HepG2 (cell line): ENCODE measurements around the gene DENND4A. TPM values are rescaled to one million over a fixed set of nuclear protein-coding genes. Genes with fewer than 3 reads are reported as not detected.

Source experiments
- ATAC-seq: fragments of 200-7000 bp; cut with Tn5 transposase; 3 replicates; pipeline ENCODE4 v1.9.1; 2020; ENCODE audit warnings: mild to moderate bottlenecking, moderate library complexity
- BruUV-seq: library from RNA; stranded (reverse); fragments of 400-500 nt; replicated peaks from 2 replicates; lab custom pipeline; 2021; lab: Mats Ljungman, UMichigan
- CTCF ChIA-PET: fragments of 300-600 bp; formaldehyde crosslinking; extraction: SDS; loops from one replicate; lab custom pipeline; 2021; ENCODE audit warnings: low total read pairs, inconsistent platforms, low intra/inter-chr PET ratio; lab: Yijun Ruan, JAX
- POLR2A ChIA-PET: fragments of 350-600 bp; sonication (Branson Sonifier 250); formaldehyde crosslinking; loops from one replicate; lab custom pipeline; 2020; ENCODE audit warnings: antibody characterized with exemption, inconsistent platforms; lab: Yijun Ruan, JAX
- DNase-seq: peaks from one replicate; pipeline ENCODE4 v3.0.0-alpha.2; 2015; ENCODE audit warnings: low spot score
- FAIRE-seq: peaks from 3 replicates; lab custom pipeline; 2011; peaks lifted over from hg19 to GRCh38; lab: Jason Lieb, UNC
- H2AFZ ChIP-seq: one replicate; pipeline ENCODE4 v1.6.1; 2011; ENCODE audit warnings: low read length, inconsistent platforms
- H3K27ac ChIP-seq: fragments of 300-600 bp; 3 replicates; pipeline ENCODE4 v1.8.0; 2011; ENCODE audit warnings: mixed run types, mild to moderate bottlenecking, mixed read lengths, low read length, inconsistent platforms; ENCODE audit not compliant: insufficient read depth; ENCODE audit errors: extremely low read length
- H3K27me3 ChIP-seq, 2 experiments: fragments of 200-600 bp in 1 of 2; 2 replicates in 1 of 2; 3 replicates in 1 of 2; pipeline versions ENCODE4 v1.6.0 to v1.8.0; 2011; ENCODE audit warnings: low read length in 2 of 2, mild to moderate bottlenecking in 2 of 2, moderate library complexity in 2 of 2, inconsistent platforms in 1 of 2; ENCODE audit not compliant: insufficient read depth in 2 of 2, control insufficient read depth in 1 of 2
- H3K36me3 ChIP-seq, 2 experiments: fragments of 200-600 bp in 1 of 2; replicated peaks in 1 of 2; 2 replicates in 1 of 2; 3 replicates in 1 of 2; pipeline versions ENCODE4 v1.5.1 to v1.8.0; 2011; ENCODE audit warnings: low read length in 2 of 2, inconsistent platforms in 1 of 2; ENCODE audit not compliant: insufficient read depth in 2 of 2, control insufficient read depth in 1 of 2
- H3K4me1 ChIP-seq: 2 replicates; pipeline ENCODE4 v1.5.1; 2012; ENCODE audit warnings: low read length, inconsistent platforms; ENCODE audit not compliant: insufficient read depth
- H3K4me2 ChIP-seq: 2 replicates; pipeline ENCODE4 v1.6.0; 2011; ENCODE audit warnings: low read depth, low read length, inconsistent platforms
- H3K4me3 ChIP-seq, 3 experiments: fragments of 200-600 bp in 1 of 3; sonication (generic), shearing (Covaris generic) in 1 of 3; replicated peaks in 1 of 3; 2 replicates each; pipeline ENCODE4 v1.5.1; 2011 to 2016; ENCODE audit warnings: low read length in 3 of 3, inconsistent platforms in 2 of 3, low read depth in 2 of 3, mild to moderate bottlenecking in 2 of 3, control low read depth in 1 of 3, mixed read lengths in 1 of 3; ENCODE audit not compliant: insufficient read depth in 1 of 3
- H3K79me2 ChIP-seq: one replicate; pipeline ENCODE4 v1.6.1; 2011; ENCODE audit warnings: low read length, inconsistent platforms; ENCODE audit not compliant: insufficient read depth
- H3K9ac ChIP-seq: 2 replicates; pipeline ENCODE4 v1.6.0; 2011; ENCODE audit warnings: mild to moderate bottlenecking, low read depth, low read length, inconsistent platforms; ENCODE audit not compliant: insufficient read depth
- H3K9me3 ChIP-seq: 2 replicates; pipeline ENCODE4 v1.5.1; 2012; ENCODE audit warnings: mild to moderate bottlenecking, low read length
- H4K20me1 ChIP-seq: 2 replicates; pipeline ENCODE4 v1.6.0; 2011; ENCODE audit warnings: inconsistent platforms, mild to moderate bottlenecking, low read length, moderate library complexity; ENCODE audit not compliant: insufficient read depth
- CEBPB ChIP-seq: IDR thresholded peaks from 2 replicates; pipeline ENCODE4 v1.6.1; 2011; ENCODE audit warnings: low read depth, low read length, improper control_type of control experiment, borderline replicate concordance
- CREM ChIP-seq, 2 experiments: sonication (generic) in 1 of 2; formaldehyde crosslinking in 1 of 2; IDR thresholded peaks; 2 replicates each; pipeline versions ENCODE4 v1.4.0 to v1.6.1; 2016 to 2020; ENCODE audit warnings: antibody characterized with exemption in 1 of 2, mild to moderate bottlenecking in 1 of 2, missing genetic modification reagents in 1 of 2
- FOXO1 ChIP-seq: sonication (generic); formaldehyde crosslinking; IDR thresholded peaks from 2 replicates; pipeline ENCODE4 v1.4.0; 2020; ENCODE audit warnings: missing genetic modification reagents
- MATR3 ChIP-seq: sonication (generic); formaldehyde crosslinking; IDR thresholded peaks from 2 replicates; pipeline ENCODE4 v1.4.0; 2020; ENCODE audit warnings: missing genetic modification reagents
- SIN3A ChIP-seq: IDR thresholded peaks from 2 replicates; pipeline ENCODE4 v1.6.1; 2011; ENCODE audit warnings: low read depth, mild to moderate bottlenecking, control low read depth, low read length, borderline replicate concordance
- ZNF354B ChIP-seq: sonication (generic); formaldehyde crosslinking; IDR thresholded peaks from 2 replicates; pipeline ENCODE4 v1.8.0; 2022; ENCODE audit warnings: mild to moderate bottlenecking, missing genetic modification reagents
- ZNF777 ChIP-seq: sonication (generic); formaldehyde crosslinking; IDR thresholded peaks from 2 replicates; pipeline ENCODE4 v1.4.0; 2020; ENCODE audit warnings: missing genetic modification reagents
- ZNF792 ChIP-seq: IDR thresholded peaks from 2 replicates; pipeline ENCODE4 v1.6.1; 2016
- ZNF883 ChIP-seq: sonication (generic); formaldehyde crosslinking; IDR thresholded peaks from 2 replicates; pipeline ENCODE4 v1.5.1; 2020; ENCODE audit warnings: mild to moderate bottlenecking, missing genetic modification reagents; ENCODE audit errors: not compliant biosample characterization
- WGBS: methylation state at CpG from one replicate; pipeline ENCODE4 v1.1.6; 2017; ENCODE audit warnings: low lambda C conversion rate; 5-methylcytosine and 5-hydroxymethylcytosine counted together
- in situ Hi-C: cut with HindIII; loops from 2 replicates; pipeline ENCODE4 v1.10.0; 2017; ENCODE audit warnings: low pct_unique_long_range_greater_than_20kb; ENCODE audit not compliant: extremely low pct_ligation_motif_present
- intact Hi-C: fragments of 100-400 bp; cut with micrococcal nuclease; formaldehyde crosslinking; loops from one replicate; pipeline ENCODE4 v1.10.0; 2022; ENCODE audit not compliant: unreplicated experiment
- polyA plus RNA-seq, 8 experiments: library from polyadenylated mRNA; depleted of rRNA in 3 of 8; stranded (reverse) in 7 of 8; unstranded in 1 of 8; fragments of >200 nt; fragmentation: Illumina TruSeq in 4 of 8; extraction: Trizol in 4 of 8; gene quantifications; 2 replicates each; pipeline versions ENCODE4 v1.2.1 to v1.2.3, GENCODE V29; 2011 to 2016; ENCODE audit warnings: low read depth in 4 of 8, missing spikeins in 1 of 8, mixed read lengths in 1 of 8; ENCODE audit not compliant: insufficient read depth in 1 of 8
- total RNA-seq, 5 experiments: library from RNA; depleted of rRNA; stranded (reverse); fragments of >200 nt; fragmentation: Illumina TruSeq; extraction: Trizol; gene quantifications; 2 replicates each; pipeline ENCODE4 v1.2.3, GENCODE V29; 2016; ENCODE audit warnings: low read depth in 1 of 5
- TF ChIP-seq, protein P1 (sequence below): sonication (generic); formaldehyde crosslinking; IDR thresholded peaks from 2 replicates; pipeline ENCODE4 v1.9.0; 2021; ENCODE audit warnings: missing genetic modification reagents, mild to moderate bottlenecking, borderline replicate concordance
- TF ChIP-seq, protein P2 (sequence below): sonication (generic); formaldehyde crosslinking; IDR thresholded peaks from 2 replicates; pipeline ENCODE4 v1.8.0; 2022; ENCODE audit warnings: mild to moderate bottlenecking, missing genetic modification reagents, borderline replicate concordance
- TF ChIP-seq, protein P3 (sequence below): sonication (generic); formaldehyde crosslinking; IDR thresholded peaks from 2 replicates; pipeline ENCODE4 v1.4.0; 2020; ENCODE audit warnings: missing genetic modification reagents

The DENND4A gene
- total and polyA plus RNA-seq, 2 of the 13 experiments (the other 11 are each of a cell fraction or from before 2014, with no cell fraction given) = 13.2 to 18.6 TPM

DNA sequence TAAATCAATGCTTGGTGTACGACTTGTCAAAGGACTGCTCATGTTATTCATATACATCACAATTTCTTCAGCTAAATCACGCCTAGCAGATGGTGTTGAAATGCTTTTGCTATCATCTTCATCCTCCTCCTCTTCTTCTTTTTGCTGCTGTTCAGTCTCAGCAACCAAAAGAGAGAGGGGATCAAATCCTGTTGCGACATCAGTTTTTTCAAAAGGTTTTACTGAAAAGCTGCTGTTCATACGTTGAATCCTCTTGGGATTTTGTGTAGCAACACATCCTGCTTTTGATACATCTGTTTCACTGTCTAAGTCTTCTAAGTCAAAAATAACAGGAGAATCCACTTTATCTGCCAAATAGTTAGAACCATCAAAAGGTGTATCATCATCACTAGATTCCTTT lies 101.3 kb downstream of the DENND4A start:
- no peak for ATAC-seq
- POLR2A ChIA-PET = no interaction called here
- no peaks in the 10 kb centered on the region for H3K4me1 ChIP-seq
- intact Hi-C loops (no loop called here), in situ Hi-C loops (no loop called here)
- no peak overlapping the region for H3K4me2 ChIP-seq
- no peak overlapping the region for H2AFZ ChIP-seq
- H3K79me2 ChIP-seq = no peaks in the 10 kb centered on the region
- no peak overlapping the region for H3K4me3 ChIP-seq
- TSS peak; percentile 30 for BruUV-seq
- TF ChIP-seq ZNF777 = no peak
- TF ChIP-seq CEBPB = peak; percentile 53; the same call in 1 of the 2 replicates
- H4K20me1 ChIP-seq = no peaks in the 10 kb centered on the region
- CTCF ChIA-PET = no interaction called here
- H3K27me3 ChIP-seq = no peaks in the 10 kb centered on the region
- no peak overlapping the region for H3K27ac ChIP-seq
- no peaks in the 10 kb centered on the region for H3K9me3 ChIP-seq
- 98% methylated on average over 4 of the region's 4 CpGs for WGBS
- no peak overlapping the region for H3K9ac ChIP-seq
- FAIRE-seq = no peak
- DNase-seq = no peak
- peaks cover 6 to 41% of the 10 kb centered on the region in 2 experiments; a peak in 2 of 5 replicates for H3K36me3 ChIP-seq

DNA sequence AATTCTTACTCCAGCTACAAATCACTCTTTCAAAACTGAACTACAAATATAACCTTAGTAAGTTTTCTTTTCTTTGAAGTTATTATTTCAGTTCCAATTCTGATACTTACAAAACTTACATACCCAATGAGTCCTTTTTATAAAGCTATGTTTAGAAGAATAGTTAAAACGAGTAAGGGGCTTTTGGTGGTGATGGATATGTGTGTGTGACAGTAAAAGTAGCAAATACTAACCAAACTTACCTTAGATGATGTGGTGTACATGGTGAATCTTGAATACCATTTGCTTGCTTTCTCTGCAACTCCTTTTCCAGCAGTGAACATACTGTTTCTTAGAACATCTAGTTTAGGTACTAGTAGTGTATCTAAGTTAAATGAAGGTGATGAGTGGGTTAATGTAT lies 101.9 kb downstream of the DENND4A start:
- H3K4me3 ChIP-seq = no peak overlapping the region
- H2AFZ ChIP-seq = no peak overlapping the region
- TF ChIP-seq, protein P1, sequence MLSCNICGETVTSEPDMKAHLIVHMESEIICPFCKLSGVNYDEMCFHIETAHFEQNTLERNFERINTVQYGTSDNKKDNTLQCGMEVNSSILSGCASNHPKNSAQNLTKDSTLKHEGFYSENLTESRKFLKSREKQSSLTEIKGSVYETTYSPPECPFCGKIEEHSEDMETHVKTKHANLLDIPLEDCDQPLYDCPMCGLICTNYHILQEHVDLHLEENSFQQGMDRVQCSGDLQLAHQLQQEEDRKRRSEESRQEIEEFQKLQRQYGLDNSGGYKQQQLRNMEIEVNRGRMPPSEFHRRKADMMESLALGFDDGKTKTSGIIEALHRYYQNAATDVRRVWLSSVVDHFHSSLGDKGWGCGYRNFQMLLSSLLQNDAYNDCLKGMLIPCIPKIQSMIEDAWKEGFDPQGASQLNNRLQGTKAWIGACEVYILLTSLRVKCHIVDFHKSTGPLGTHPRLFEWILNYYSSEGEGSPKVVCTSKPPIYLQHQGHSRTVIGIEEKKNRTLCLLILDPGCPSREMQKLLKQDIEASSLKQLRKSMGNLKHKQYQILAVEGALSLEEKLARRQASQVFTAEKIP (CRISPR knock-in tag) = no peak
- TF ChIP-seq, protein P2, sequence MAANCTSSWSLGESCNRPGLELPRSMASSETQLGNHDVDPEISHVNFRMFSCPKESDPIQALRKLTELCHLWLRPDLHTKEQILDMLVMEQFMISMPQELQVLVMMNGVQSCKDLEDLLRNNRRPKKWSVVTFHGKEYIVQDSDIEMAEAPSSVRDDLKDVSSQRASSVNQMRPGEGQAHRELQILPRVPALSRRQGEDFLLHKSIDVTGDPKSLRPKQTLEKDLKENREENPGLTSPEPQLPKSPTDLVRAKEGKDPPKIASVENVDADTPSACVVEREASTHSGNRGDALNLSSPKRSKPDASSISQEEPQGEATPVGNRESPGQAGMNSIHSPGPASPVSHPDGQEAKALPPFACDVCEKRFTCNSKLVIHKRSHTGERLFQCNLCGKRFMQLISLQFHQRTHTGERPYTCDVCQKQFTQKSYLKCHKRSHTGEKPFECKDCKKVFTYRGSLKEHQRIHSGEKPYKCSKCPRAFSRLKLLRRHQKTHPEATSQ (CRISPR knock-in tag) = no peak
- TF ChIP-seq ZNF792 (no peak), ZNF883 (CRISPR knock-in tag) (no peak), SIN3A (no peak), FOXO1 (CRISPR knock-in tag) (no peak), MATR3 (no peak), ZNF354B (CRISPR knock-in tag) (no peak), CREM (IDR thresholded peaks at IDR 0.05) (no peak), CREM (CRISPR knock-in tag; IDR thresholded peaks at IDR 0.05) (no peak)
- TF ChIP-seq, protein P3, sequence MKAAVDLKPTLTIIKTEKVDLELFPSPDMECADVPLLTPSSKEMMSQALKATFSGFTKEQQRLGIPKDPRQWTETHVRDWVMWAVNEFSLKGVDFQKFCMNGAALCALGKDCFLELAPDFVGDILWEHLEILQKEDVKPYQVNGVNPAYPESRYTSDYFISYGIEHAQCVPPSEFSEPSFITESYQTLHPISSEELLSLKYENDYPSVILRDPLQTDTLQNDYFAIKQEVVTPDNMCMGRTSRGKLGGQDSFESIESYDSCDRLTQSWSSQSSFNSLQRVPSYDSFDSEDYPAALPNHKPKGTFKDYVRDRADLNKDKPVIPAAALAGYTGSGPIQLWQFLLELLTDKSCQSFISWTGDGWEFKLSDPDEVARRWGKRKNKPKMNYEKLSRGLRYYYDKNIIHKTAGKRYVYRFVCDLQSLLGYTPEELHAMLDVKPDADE = no peak
- TF ChIP-seq, all 625 proteins: peak for 0
- Histone ChIP-seq H3K36me3 (peaks cover 6 to 38% of the 10 kb centered on the region in 2 experiments; a peak in 2 of 5 replicates), H3K4me1 (no peaks in the 10 kb centered on the region), H3K27ac (no peak overlapping the region), H3K4me2 (no peak overlapping the region), H3K9ac (no peak overlapping the region), H4K20me1 (no peaks in the 10 kb centered on the region), H3K79me2 (no peaks in the 10 kb centered on the region), H3K9me3 (no peaks in the 10 kb centered on the region), H3K27me3 (no peaks in the 10 kb centered on the region)
- FAIRE-seq = no peak
- no TSS peak for BruUV-seq
- CTCF ChIA-PET = no interaction called here
- no peak for DNase-seq
- intact Hi-C loops (no loop called here), in situ Hi-C loops (no loop called here)
- ATAC-seq = no peak
- WGBS = 57% methylated on average over 1 of the region's 1 CpG
- POLR2A ChIA-PET = no interaction called here
